HL-60/S4 treated with phorbol 12-myristate 13-acetate at 8.2 ng/mL for 4 days and 3 days (cell line): ENCODE data around the gene RAI1.

Experiments
- in situ Hi-C: fragments of 300-500 bp; cut with MboI; formaldehyde crosslinking; loops from 2 replicates; pipeline ENCODE4 v1.15.0; 2022; ENCODE audit warnings: low sequenced_read_pairs

Gene RAI1

GRCh38 chr17:17725752-17726457 is 44.6 kb downstream of the RAI1 start:
- in situ Hi-C loops = no loop called here

GRCh38 chr17:17726458-17727060 is 45.3 kb downstream of the RAI1 start:
- in situ Hi-C loops = no loop called here

- in situ Hi-C loops = no loop called here
These were observed 45.9 kb downstream of the RAI1 start for GRCh38 chr17:17727111-17727659.

GRCh38 chr17:17728146-17728545 is 46.9 kb downstream of the RAI1 start:
- in situ Hi-C loops = no loop called here

- in situ Hi-C loops = no loop called here
These were observed 47.4 kb downstream of the RAI1 start for GRCh38 chr17:17728550-17729251.

- in situ Hi-C loops = no loop called here
These were observed 48.5 kb downstream of the RAI1 start for GRCh38 chr17:17729620-17730249.

- in situ Hi-C loops = no loop called here
These were observed 49.1 kb downstream of the RAI1 start for GRCh38 chr17:17730250-17730935.

GRCh38 chr17:17732444-17732843 is 51.2 kb downstream of the RAI1 start:
- in situ Hi-C loops = no loop called here

GRCh38 chr17:17732892-17733670 is 51.8 kb downstream of the RAI1 start:
- in situ Hi-C loops = no loop called here

- in situ Hi-C loops = no loop called here
These were observed 55.2 kb downstream of the RAI1 start for GRCh38 chr17:17736205-17737183.

GRCh38 chr17:17737961-17738894 is 57.0 kb downstream of the RAI1 start:
- in situ Hi-C loops = no loop called here

GRCh38 chr17:17738901-17739300 is 57.6 kb downstream of the RAI1 start:
- in situ Hi-C loops = no loop called here

- in situ Hi-C loops = no loop called here
These were observed 58.3 kb downstream of the RAI1 start for GRCh38 chr17:17739388-17740066.

- in situ Hi-C loops = no loop called here
These were observed 59.5 kb downstream of the RAI1 start for GRCh38 chr17:17740615-17741348.

- in situ Hi-C loops = no loop called here
These were observed 60.2 kb downstream of the RAI1 start for GRCh38 chr17:17741349-17742023.

- in situ Hi-C loops = no loop called here
These were observed 60.9 kb downstream of the RAI1 start for GRCh38 chr17:17742133-17742621.
